Measurements from ENCODE around the gene SLC12A3.

DNA sequence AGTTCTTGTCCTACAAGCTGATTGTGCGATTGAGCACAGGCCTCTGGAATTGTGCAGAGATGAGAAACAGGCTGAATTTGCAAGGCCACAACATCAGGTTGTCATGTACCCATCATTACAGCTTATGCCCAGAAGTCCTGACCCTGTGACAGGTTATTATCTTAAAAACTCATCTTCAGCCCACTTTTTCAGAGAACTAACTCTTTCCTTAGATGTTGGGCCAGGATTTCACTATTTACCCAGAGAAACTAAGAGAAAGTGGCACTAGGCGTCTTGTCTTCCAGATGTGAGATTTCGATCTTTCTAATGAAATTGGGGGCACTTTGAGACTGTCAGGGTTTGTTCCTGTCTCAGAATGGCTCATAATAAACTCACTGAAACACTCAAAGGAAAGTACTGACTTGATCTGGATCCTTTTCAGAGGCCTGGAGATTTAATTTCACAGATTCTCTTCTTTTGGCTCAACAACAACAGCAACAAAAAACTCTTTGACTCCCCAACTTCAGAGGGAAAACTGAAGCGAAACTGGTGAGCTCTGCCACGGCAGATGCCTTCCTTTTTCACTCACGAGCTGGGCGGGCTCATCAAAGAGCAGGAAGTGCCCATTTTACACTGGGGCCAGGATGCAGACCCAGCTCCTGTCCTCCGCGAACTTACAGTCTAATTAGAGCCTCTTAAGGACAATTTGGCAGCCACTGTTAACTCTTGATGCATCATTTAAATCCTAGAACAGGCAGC is 17.7 kb upstream of the SLC12A3 start:
- TF ChIP-seq POLR2AphosphoS5 (IDR thresholded peaks at IDR 0.05), result no peak
- TF ChIP-seq, protein P1, sequence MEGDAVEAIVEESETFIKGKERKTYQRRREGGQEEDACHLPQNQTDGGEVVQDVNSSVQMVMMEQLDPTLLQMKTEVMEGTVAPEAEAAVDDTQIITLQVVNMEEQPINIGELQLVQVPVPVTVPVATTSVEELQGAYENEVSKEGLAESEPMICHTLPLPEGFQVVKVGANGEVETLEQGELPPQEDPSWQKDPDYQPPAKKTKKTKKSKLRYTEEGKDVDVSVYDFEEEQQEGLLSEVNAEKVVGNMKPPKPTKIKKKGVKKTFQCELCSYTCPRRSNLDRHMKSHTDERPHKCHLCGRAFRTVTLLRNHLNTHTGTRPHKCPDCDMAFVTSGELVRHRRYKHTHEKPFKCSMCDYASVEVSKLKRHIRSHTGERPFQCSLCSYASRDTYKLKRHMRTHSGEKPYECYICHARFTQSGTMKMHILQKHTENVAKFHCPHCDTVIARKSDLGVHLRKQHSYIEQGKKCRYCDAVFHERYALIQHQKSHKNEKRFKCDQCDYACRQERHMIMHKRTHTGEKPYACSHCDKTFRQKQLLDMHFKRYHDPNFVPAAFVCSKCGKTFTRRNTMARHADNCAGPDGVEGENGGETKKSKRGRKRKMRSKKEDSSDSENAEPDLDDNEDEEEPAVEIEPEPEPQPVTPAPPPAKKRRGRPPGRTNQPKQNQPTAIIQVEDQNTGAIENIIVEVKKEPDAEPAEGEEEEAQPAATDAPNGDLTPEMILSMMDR (IDR thresholded peaks at IDR 0.05), result no peak
- no peak for TF ChIP-seq POLR2A (IDR thresholded peaks at IDR 0.05; ENCODE audit: low read depth)
- no peak for TF ChIP-seq EP300 (IDR thresholded peaks at IDR 0.05)

Measured in esophagus muscularis mucosa (tissue), 4 donors.